Pancreas (tissue), 10 donors: ENCODE results near the gene ID2. TPM values are rescaled to one million over a fixed set of nuclear protein-coding genes. Genes with fewer than 3 reads are reported as not detected.

ENCODE experiments used
- ATAC-seq, 4 donors: fragments of 200-7000 bp; cut with Tn5 transposase; one replicate each; pipeline versions ENCODE4 v1.8.0 to v1.9.1; 2020; ENCODE audit warnings: mild to moderate bottlenecking in 4 of 4, moderate library complexity in 4 of 4
- DNase-seq, 6 donors: peaks; one replicate each; pipeline ENCODE4 v3.0.0-alpha.2; 2020
- FAIRE-seq: peaks from 2 replicates; lab custom pipeline; 2012; peaks lifted over from hg19 to GRCh38; lab: Jason Lieb, UNC
- H3K27ac ChIP-seq, 4 donors: fragments of 200-600 bp; sonication (generic); 1 replicate in 3 of 4; 2 replicates in 1 of 4; pipeline versions ENCODE4 v1.5.0 to v1.8.0; 2020
- H3K27me3 ChIP-seq, 4 donors: fragments of 200-600 bp; one replicate each; pipeline ENCODE4 v1.8.0; 2021
- H3K36me3 ChIP-seq, 3 donors: fragments of 200-600 bp; sonication (generic) in 1 of 3; one replicate each; pipeline versions ENCODE4 v1.5.0 to v1.8.0; 2020 to 2021
- H3K4me1 ChIP-seq, 3 donors: fragments of 200-600 bp; one replicate each; pipeline ENCODE4 v1.8.0; 2021
- H3K4me3 ChIP-seq, 4 donors: fragments of 200-600 bp; sonication (generic) in 2 of 4; one replicate each; pipeline versions ENCODE4 v1.5.0 to v1.8.0; 2020 to 2021
- H3K9me3 ChIP-seq, 4 donors: fragments of 200-600 bp; one replicate each; pipeline ENCODE4 v1.8.0; 2021
- CTCF ChIP-seq, 4 donors: fragments of 200-600 bp; sonication (generic) in 3 of 4; IDR thresholded peaks; one replicate each; pipeline versions ENCODE4 v1.5.0 to v1.8.0; 2021; ENCODE audit warnings: antibody characterized with exemption in 4 of 4
- WGBS, 2 donors: extraction: QIAGEN DNeasy Blood & Tissue Kit; methylation state at CpG; one replicate each; pipeline ENCODE4 v1.1.7; 2013; 5-methylcytosine and 5-hydroxymethylcytosine counted together
- intact Hi-C, 3 donors: fragments of 100-400 bp; cut with DNase I; formaldehyde crosslinking; loops; one replicate each; pipeline versions ENCODE4 v1.11.1 to v1.14.2; 2022
- polyA plus RNA-seq, 2 donors: library from polyadenylated mRNA; stranded (reverse); fragments of 200-250 nt; gene quantifications; one replicate each; pipeline ENCODE4 v1.2.3, GENCODE V29; 2013
- total RNA-seq, 6 donors: library from RNA; stranded (reverse); fragmentation: NEBNext Ultra II Directional in 4 of 6; extraction: Animal tissue kit (Norgen Biotek cat#: 25700) in 4 of 6; gene quantifications; one replicate each; pipeline versions ENCODE4 v1.2.1 to v1.2.4, GENCODE V29; 2021 to 2023
- donor health status: healthy with polysubstance abuse.
- donor health status: DM: no; HTN: no; CAD: no; lungs with moderate emphysema.
- donor health status: DM: no; HTN: no; CAD: no.
- donor health status: control.
- donor health status: control.
- donor health status: Bipolar disorder and iron deficiency.
- donor health status: DM: yes; HTN: yes; CAD: no.
- donor health status: DM: no; HTN: no; CAD: no.
- donor health status: DM: no; HTN: no; CAD: no.
- donor health status: DM: yes; HTN: yes; CAD: no.

Gene ID2
- total and polyA plus RNA-seq, 8 donors = 19.3 to 135 (median 30.1) TPM

GRCh38 chr2:8639122-8639635 is 42.7 kb upstream of the ID2 start:
- H3K4me3 ChIP-seq = no peak overlapping the region
- no peaks in the 10 kb centered on the region for H3K9me3 ChIP-seq
- ATAC-seq (no peak), FAIRE-seq (no peak), DNase-seq (no peak)
- TF ChIP-seq CTCF (IDR thresholded peaks at IDR 0.05) = no peak
- peaks cover 0 to 3% (median 0%) of the 10 kb centered on the region in 3 donors for H3K4me1 ChIP-seq
- WGBS, 2 donors = 91 to 98% methylated on average over 5 of the region's 5 CpGs
- no peaks in the 10 kb centered on the region for H3K27me3 ChIP-seq
- intact Hi-C loops = no loop called here
- no peak overlapping the region for H3K27ac ChIP-seq
- no peaks in the 10 kb centered on the region for H3K36me3 ChIP-seq

GRCh38 chr2:8640498-8640897 is 41.4 kb upstream of the ID2 start:
- no peaks in the 10 kb centered on the region for H3K9me3 ChIP-seq
- no peak overlapping the region for H3K27ac ChIP-seq
- ATAC-seq = no peak
- TF ChIP-seq CTCF (IDR thresholded peaks at IDR 0.05) = no peak
- no peak for FAIRE-seq
- H3K4me1 ChIP-seq = no peaks in the 10 kb centered on the region
- intact Hi-C loops = no loop called here
- 95% methylated on average over 8 of the region's 8 CpGs for WGBS, 2 donors
- no peak overlapping the region for H3K4me3 ChIP-seq
- H3K36me3 ChIP-seq = no peaks in the 10 kb centered on the region
- H3K27me3 ChIP-seq = no peaks in the 10 kb centered on the region
- no peak for DNase-seq

GRCh38 chr2:8641301-8641965 is 40.4 kb upstream of the ID2 start:
- no peak overlapping the region for H3K4me3 ChIP-seq
- FAIRE-seq = no peak
- H3K4me1 ChIP-seq = no peaks in the 10 kb centered on the region
- no peaks in the 10 kb centered on the region for H3K27me3 ChIP-seq
- intact Hi-C loops = no loop called here
- H3K36me3 ChIP-seq = no peaks in the 10 kb centered on the region
- TF ChIP-seq CTCF (IDR thresholded peaks at IDR 0.05) = no peak
- no peak for DNase-seq
- no peak overlapping the region for H3K27ac ChIP-seq
- no peak for ATAC-seq
- no peaks in the 10 kb centered on the region for H3K9me3 ChIP-seq
- 91 to 93% methylated on average over 16 of the region's 16 CpGs for WGBS, 2 donors

DNA sequence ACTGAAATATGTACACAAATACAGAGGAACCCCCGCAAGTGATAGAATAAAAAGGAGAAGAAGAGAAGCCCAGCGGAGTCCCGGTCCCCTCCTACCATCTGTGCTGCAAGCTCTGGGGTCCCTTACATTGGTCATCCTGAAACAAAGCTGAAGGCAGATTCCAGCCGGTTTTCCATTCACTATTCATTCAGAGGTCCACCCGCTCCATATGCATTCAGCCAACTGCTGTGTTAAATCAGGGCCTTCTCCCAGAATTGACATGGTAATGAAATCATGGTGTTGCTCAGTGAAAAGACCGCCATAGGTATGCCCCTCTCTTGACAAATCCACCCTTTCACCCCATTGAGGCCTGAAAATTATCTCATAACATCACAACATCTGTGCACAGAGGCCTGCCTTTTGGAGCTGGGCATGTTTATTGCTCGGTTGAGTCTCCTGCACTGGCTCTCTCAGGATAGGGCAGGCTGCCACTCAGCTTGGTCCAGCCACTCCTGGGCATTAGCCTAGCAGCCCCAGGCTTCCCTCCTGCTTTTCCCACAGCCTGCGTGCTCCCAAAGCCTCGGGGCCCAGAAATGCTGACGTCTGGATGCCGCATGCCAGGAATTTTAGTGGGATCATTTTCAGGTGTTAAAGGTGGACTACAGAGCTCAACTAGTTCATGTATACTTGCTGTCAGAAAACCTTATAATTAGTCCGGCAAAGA is 39.3 kb upstream of the ID2 start:
- Histone ChIP-seq H3K4me3 (no peak overlapping the region), H3K9me3 (no peaks in the 10 kb centered on the region), H3K4me1 (no peaks in the 10 kb centered on the region), H3K27ac (no peak overlapping the region), H3K36me3 (no peaks in the 10 kb centered on the region), H3K27me3 (no peaks in the 10 kb centered on the region)
- ATAC-seq (no peak), DNase-seq (no peak), FAIRE-seq (no peak)
- intact Hi-C loops = no loop called here
- 83% methylated on average over 12 of the region's 12 CpGs for WGBS, 2 donors
- TF ChIP-seq CTCF (IDR thresholded peaks at IDR 0.05) = no peak
